ENCODE data around the gene AGBL4.

Gene AGBL4

GRCh38 chr1:49163031-49163430 is 860.7 kb downstream of the AGBL4 start:
- DNase-seq: no peak

GRCh38 chr1:49160677-49161076 is 863.1 kb downstream of the AGBL4 start:
- no peak for DNase-seq

- DNase-seq: no peak
Measured at GRCh38 chr1:49136738-49137251, 887.0 kb downstream of the AGBL4 start.

GRCh38 chr1:49125746-49126145 is 898.0 kb downstream of the AGBL4 start:
- DNase-seq: no peak

- no peak for DNase-seq
Measured at GRCh38 chr1:49111931-49112330, 911.8 kb downstream of the AGBL4 start.

- no peak for DNase-seq
Measured at GRCh38 chr1:49106445-49106844, 917.3 kb downstream of the AGBL4 start.

GRCh38 chr1:49104575-49104974 is 919.2 kb downstream of the AGBL4 start:
- DNase-seq: no peak

- no peak for DNase-seq
Measured at GRCh38 chr1:49102752-49103151, 921.0 kb downstream of the AGBL4 start.

GRCh38 chr1:49098866-49099265 is 924.9 kb downstream of the AGBL4 start:
- DNase-seq: no peak

- no peak for DNase-seq
Measured at GRCh38 chr1:49086327-49086726, 937.4 kb downstream of the AGBL4 start.

GRCh38 chr1:49085079-49085478 is 938.7 kb downstream of the AGBL4 start:
- no peak for DNase-seq

GRCh38 chr1:49060766-49061165 is 963.0 kb downstream of the AGBL4 start:
- no peak for DNase-seq

GRCh38 chr1:49059087-49059486 is 964.7 kb downstream of the AGBL4 start:
- no peak for DNase-seq

GRCh38 chr1:49052102-49052501 is 971.7 kb downstream of the AGBL4 start:
- no peak for DNase-seq

GRCh38 chr1:49051647-49052046 is 972.1 kb downstream of the AGBL4 start:
- DNase-seq: no peak

- DNase-seq: no peak
Measured at GRCh38 chr1:49050041-49050440, 973.7 kb downstream of the AGBL4 start.

- DNase-seq: no peak
Measured at GRCh38 chr1:49048188-49048587, 975.6 kb downstream of the AGBL4 start.

GRCh38 chr1:49046305-49046704 is 977.4 kb downstream of the AGBL4 start:
- DNase-seq: no peak

- no peak for DNase-seq
Measured at GRCh38 chr1:49045371-49045770, 978.4 kb downstream of the AGBL4 start.

GRCh38 chr1:49036700-49037099 is 987.1 kb downstream of the AGBL4 start:
- DNase-seq: no peak

- no peak for DNase-seq
Measured at GRCh38 chr1:49028396-49028795, 995.4 kb downstream of the AGBL4 start.

GRCh38 chr1:49026230-49026811 is 997.4 kb downstream of the AGBL4 start:
- no peak for DNase-seq

- DNase-seq: no peak
Measured at GRCh38 chr1:49016030-49016977, 1007.5 kb downstream of the AGBL4 start.

GRCh38 chr1:49013079-49013478 is 1010.7 kb downstream of the AGBL4 start:
- no peak for DNase-seq
